Fibroblast of gingiva (primary cell): ENCODE data around the gene CROCC2.

ENCODE experiments used
- DNase-seq: peaks from one replicate; pipeline ENCODE4 v3.0.0-alpha.2; 2011; ENCODE audit warnings: low read depth

The CROCC2 gene

DNA sequence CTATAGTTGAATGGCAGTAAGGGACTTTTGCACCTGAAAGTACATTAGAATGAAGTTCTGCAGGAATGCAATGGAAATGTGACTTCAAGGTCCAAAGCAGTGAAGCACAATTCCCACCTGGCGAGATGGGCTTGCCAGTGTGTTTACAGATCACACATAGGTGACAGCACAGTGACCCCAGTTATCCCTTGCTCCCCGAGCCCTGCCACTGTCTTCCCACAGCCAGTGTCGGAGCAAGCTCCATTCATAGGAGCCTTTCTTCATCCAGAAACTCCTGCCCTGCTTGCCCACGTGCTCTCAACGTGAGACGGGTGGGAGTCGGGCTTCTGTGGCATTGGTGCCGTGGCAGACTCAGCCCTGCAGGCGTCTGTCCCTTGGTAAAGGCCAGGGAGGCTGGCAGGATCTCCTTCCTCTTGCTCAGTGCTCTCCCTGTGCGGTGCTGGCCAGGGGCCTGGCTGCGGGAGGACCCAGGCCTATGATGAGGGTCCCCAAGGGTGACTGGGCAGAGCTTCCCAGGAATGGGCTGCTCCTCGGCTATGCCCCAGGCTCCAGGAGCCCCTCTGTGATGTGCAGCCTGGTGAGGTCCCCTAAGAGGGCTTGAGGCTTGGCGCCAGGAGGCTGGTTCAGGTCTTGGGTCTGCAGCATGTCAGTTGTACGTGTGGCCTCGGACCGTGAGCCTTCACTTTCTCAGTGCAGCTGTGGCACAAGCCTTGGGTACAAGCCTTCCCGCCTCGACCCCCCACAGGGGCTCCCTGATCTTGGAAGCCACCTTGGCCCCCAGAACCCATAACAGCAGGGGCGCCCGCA is 132.4 kb downstream of the CROCC2 start:
- no peak for DNase-seq

DNA sequence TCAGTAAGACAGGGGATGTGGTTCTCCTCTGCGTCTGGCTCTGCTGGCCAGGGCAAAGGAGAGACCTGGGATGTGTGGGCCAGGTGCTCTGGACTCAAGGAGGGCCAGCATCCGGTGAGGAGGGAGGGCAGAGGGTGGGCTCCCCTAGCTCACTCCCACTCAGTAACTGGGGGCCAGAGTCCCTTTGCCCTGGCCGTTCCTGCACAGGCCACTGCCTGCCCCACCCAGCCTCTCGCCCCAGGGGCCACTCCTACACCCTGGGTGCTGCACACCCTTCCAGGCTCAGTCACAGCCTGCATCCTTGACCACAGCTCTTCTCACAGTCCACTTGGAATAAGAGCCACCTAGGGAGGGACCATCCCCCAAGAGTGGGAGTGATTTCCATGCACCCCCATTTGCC is 133.3 kb downstream of the CROCC2 start:
- no peak for DNase-seq

DNA sequence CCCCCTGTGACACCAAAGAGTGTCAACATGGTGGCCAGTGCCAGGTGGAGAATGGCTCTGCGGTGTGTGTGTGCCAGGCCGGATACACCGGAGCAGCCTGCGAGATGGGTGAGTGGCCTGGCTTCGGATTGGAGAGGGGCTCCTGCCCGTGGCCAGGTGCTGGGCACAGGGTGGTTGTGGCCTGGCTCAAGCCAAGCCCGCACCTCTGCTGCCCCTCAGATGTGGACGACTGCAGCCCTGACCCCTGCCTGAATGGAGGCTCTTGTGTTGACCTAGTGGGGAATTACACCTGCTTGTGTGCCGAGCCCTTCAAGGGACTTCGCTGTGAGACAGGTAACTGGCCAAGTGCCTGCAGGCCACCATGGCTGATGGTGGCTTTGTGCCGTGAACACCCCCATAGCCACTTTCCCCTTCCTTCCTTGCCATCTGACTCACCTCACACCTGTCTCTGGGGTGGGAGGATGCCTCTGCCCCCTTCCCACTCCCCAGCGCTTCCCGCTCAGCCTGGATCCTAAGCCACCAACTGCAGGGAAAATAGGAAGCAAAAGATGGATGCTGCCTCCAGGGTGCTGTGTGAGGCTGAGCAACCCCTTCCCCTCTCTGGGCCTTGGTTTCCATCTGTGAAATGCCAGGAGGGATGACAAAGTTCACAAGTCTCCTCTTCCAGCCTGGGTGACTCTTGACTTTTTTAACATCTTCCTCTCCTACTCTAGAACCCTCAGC is 134.1 kb downstream of the CROCC2 start:
- no peak for DNase-seq

GRCh38 chr2:241041589-241042158 is 135.5 kb downstream of the CROCC2 start:
- no peak for DNase-seq
